Mucosa of gallbladder (tissue), 1 donor: Measurements from ENCODE around the gene EXOC4. TPM values are rescaled to one million over a fixed set of nuclear protein-coding genes. Genes with fewer than 3 reads are reported as not detected.

Experiments
- DNase-seq: peaks from one replicate; pipeline ENCODE4 v3.0.0-alpha.2; 2020; ENCODE audit warnings: low spot score
- total RNA-seq: library from RNA; stranded (reverse); gene quantifications from one replicate; pipeline ENCODE4 v1.2.1, GENCODE V29; 2021
- donor health status: DM: no; HTN: no; CAD: no.

EXOC4 gene
- total RNA-seq, 1 donor from 2014 or later = 71.3 TPM

- DNase-seq = no peak
Measured at GRCh38 chr7:134029743-134030142, 776.9 kb downstream of the EXOC4 start.

- DNase-seq = no peak
Measured at GRCh38 chr7:134030460-134030865, 777.6 kb downstream of the EXOC4 start.

GRCh38 chr7:134031835-134032617 is 779.1 kb downstream of the EXOC4 start:
- DNase-seq = no peak

GRCh38 chr7:134034652-134035051 is 781.8 kb downstream of the EXOC4 start:
- no peak for DNase-seq

GRCh38 chr7:134037991-134038390 is 785.1 kb downstream of the EXOC4 start:
- DNase-seq = no peak

- no peak for DNase-seq
Measured at GRCh38 chr7:134040988-134041387, 788.1 kb downstream of the EXOC4 start.

- DNase-seq = no peak
Measured at GRCh38 chr7:134041477-134041876, 788.6 kb downstream of the EXOC4 start.

- DNase-seq = no peak
Measured at GRCh38 chr7:134042307-134042706, 789.4 kb downstream of the EXOC4 start.

GRCh38 chr7:134044682-134045081 is 791.8 kb downstream of the EXOC4 start:
- DNase-seq = no peak

GRCh38 chr7:134045716-134046115 is 792.8 kb downstream of the EXOC4 start:
- DNase-seq = no peak

GRCh38 chr7:134046594-134047128 is 793.8 kb downstream of the EXOC4 start:
- no peak for DNase-seq

- no peak for DNase-seq
Measured at GRCh38 chr7:134047675-134048074, 794.8 kb downstream of the EXOC4 start.

- no peak for DNase-seq
Measured at GRCh38 chr7:134048166-134048565, 795.3 kb downstream of the EXOC4 start.

- no peak for DNase-seq
Measured at GRCh38 chr7:134051020-134051419, 798.1 kb downstream of the EXOC4 start.

- no peak for DNase-seq
Measured at GRCh38 chr7:134056816-134057215, 803.9 kb downstream of the EXOC4 start.

- no peak for DNase-seq
Measured at GRCh38 chr7:134058521-134058920, 805.6 kb downstream of the EXOC4 start.

- no peak for DNase-seq
Measured at GRCh38 chr7:134058980-134059379, 806.1 kb downstream of the EXOC4 start.

GRCh38 chr7:134059921-134060320 is 807.0 kb downstream of the EXOC4 start:
- no peak for DNase-seq

- DNase-seq = no peak
Measured at GRCh38 chr7:134060874-134061273, 808.0 kb downstream of the EXOC4 start.

GRCh38 chr7:134062460-134062859 is 809.6 kb downstream of the EXOC4 start:
- no peak for DNase-seq

GRCh38 chr7:134065415-134065814 is 812.5 kb downstream of the EXOC4 start:
- DNase-seq = no peak

- DNase-seq = no peak
Measured at GRCh38 chr7:134067164-134067563, 814.3 kb downstream of the EXOC4 start.

GRCh38 chr7:134068670-134069069 is 815.8 kb downstream of the EXOC4 start:
- no peak for DNase-seq

GRCh38 chr7:134069187-134069586 is 816.3 kb downstream of the EXOC4 start:
- DNase-seq = no peak
